ENCODE data around the gene PSMG4.

Gene PSMG4

GRCh38 chr6:3310051-3310448, 51.3 kb downstream of the PSMG4 start:
- DNase-seq (ENCODE audit: insufficient read length, low spot score) (no peak), FAIRE-seq (no peak)
- TF ChIP-seq SPI1 (IDR thresholded peaks at IDR 0.05; ENCODE audit: low read depth, low read length) (no peak), POU2F2 (IDR thresholded peaks at IDR 0.05; ENCODE audit: low read depth, low read length) (no peak), POLR2AphosphoS5 (IDR thresholded peaks at IDR 0.05; ENCODE audit: low read depth, low read length) (no peak), PAX5 (IDR thresholded peaks at IDR 0.05; ENCODE audit: insufficient read depth, low read length, severe bottlenecking) (no peak), TAF1 (IDR thresholded peaks at IDR 0.05; ENCODE audit: low read depth, low read length) (no peak), POLR2A (IDR thresholded peaks at IDR 0.05; ENCODE audit: low read depth, low read length) (no peak)

- no peak for FAIRE-seq
- DNase-seq (ENCODE audit: insufficient read length, low spot score): no peak
- TF ChIP-seq TAF1 (IDR thresholded peaks at IDR 0.05; ENCODE audit: low read depth, low read length): no peak
- no peak for TF ChIP-seq POU2F2 (IDR thresholded peaks at IDR 0.05; ENCODE audit: low read depth, low read length)
- no peak for TF ChIP-seq SPI1 (IDR thresholded peaks at IDR 0.05; ENCODE audit: low read depth, low read length)
- TF ChIP-seq POLR2AphosphoS5 (IDR thresholded peaks at IDR 0.05; ENCODE audit: low read depth, low read length): no peak
- TF ChIP-seq POLR2A (IDR thresholded peaks at IDR 0.05; ENCODE audit: low read depth, low read length): no peak
- TF ChIP-seq PAX5 (IDR thresholded peaks at IDR 0.05; ENCODE audit: insufficient read depth, low read length, severe bottlenecking): no peak
Observed at GRCh38 chr6:3310703-3311102, 52.0 kb downstream of the PSMG4 start.

- no peak for DNase-seq (ENCODE audit: insufficient read length, low spot score)
- TF ChIP-seq POLR2AphosphoS5 (IDR thresholded peaks at IDR 0.05; ENCODE audit: low read depth, low read length) (no peak), POU2F2 (IDR thresholded peaks at IDR 0.05; ENCODE audit: low read depth, low read length) (no peak), TAF1 (IDR thresholded peaks at IDR 0.05; ENCODE audit: low read depth, low read length) (no peak), POLR2A (IDR thresholded peaks at IDR 0.05; ENCODE audit: low read depth, low read length) (no peak), PAX5 (IDR thresholded peaks at IDR 0.05; ENCODE audit: insufficient read depth, low read length, severe bottlenecking) (no peak), SPI1 (IDR thresholded peaks at IDR 0.05; ENCODE audit: low read depth, low read length) (no peak)
- FAIRE-seq: no peak
Observed at GRCh38 chr6:3311826-3312225, 53.1 kb downstream of the PSMG4 start.

GRCh38 chr6:3312604-3313231, 54.0 kb downstream of the PSMG4 start:
- DNase-seq (ENCODE audit: insufficient read length, low spot score) (no peak), FAIRE-seq (no peak)
- TF ChIP-seq POLR2AphosphoS5 (IDR thresholded peaks at IDR 0.05; ENCODE audit: low read depth, low read length) (no peak), SPI1 (IDR thresholded peaks at IDR 0.05; ENCODE audit: low read depth, low read length) (no peak)

- TF ChIP-seq SPI1 (IDR thresholded peaks at IDR 0.05; ENCODE audit: low read depth, low read length): no peak
- TF ChIP-seq POLR2A (IDR thresholded peaks at IDR 0.05; ENCODE audit: low read depth, low read length): no peak
- TF ChIP-seq PAX5 (IDR thresholded peaks at IDR 0.05; ENCODE audit: insufficient read depth, low read length, severe bottlenecking): no peak
- TF ChIP-seq TAF1 (IDR thresholded peaks at IDR 0.05; ENCODE audit: low read depth, low read length): no peak
- no peak for TF ChIP-seq POU2F2 (IDR thresholded peaks at IDR 0.05; ENCODE audit: low read depth, low read length)
- TF ChIP-seq POLR2AphosphoS5 (IDR thresholded peaks at IDR 0.05; ENCODE audit: low read depth, low read length): no peak
- DNase-seq (ENCODE audit: insufficient read length, low spot score) (no peak), FAIRE-seq (no peak)
Observed at GRCh38 chr6:3314176-3314575, 55.4 kb downstream of the PSMG4 start.

GRCh38 chr6:3314621-3315467, 56.1 kb downstream of the PSMG4 start:
- no peak for DNase-seq (ENCODE audit: insufficient read length, low spot score)
- no peak for TF ChIP-seq SPI1 (IDR thresholded peaks at IDR 0.05; ENCODE audit: low read depth, low read length)
- no peak for TF ChIP-seq POLR2AphosphoS5 (IDR thresholded peaks at IDR 0.05; ENCODE audit: low read depth, low read length)
- no peak for TF ChIP-seq PAX5 (IDR thresholded peaks at IDR 0.05; ENCODE audit: insufficient read depth, low read length, severe bottlenecking)
- TF ChIP-seq POU2F2 (IDR thresholded peaks at IDR 0.05; ENCODE audit: low read depth, low read length): no peak
- no peak for TF ChIP-seq POLR2A (IDR thresholded peaks at IDR 0.05; ENCODE audit: low read depth, low read length)
- TF ChIP-seq TAF1 (IDR thresholded peaks at IDR 0.05; ENCODE audit: low read depth, low read length): no peak
- FAIRE-seq: no peak

GRCh38 chr6:3315841-3316240, 57.1 kb downstream of the PSMG4 start:
- TF ChIP-seq POLR2AphosphoS5 (IDR thresholded peaks at IDR 0.05; ENCODE audit: low read depth, low read length): no peak
- no peak for TF ChIP-seq PAX5 (IDR thresholded peaks at IDR 0.05; ENCODE audit: insufficient read depth, low read length, severe bottlenecking)
- TF ChIP-seq SPI1 (IDR thresholded peaks at IDR 0.05; ENCODE audit: low read depth, low read length): no peak
- no peak for TF ChIP-seq TAF1 (IDR thresholded peaks at IDR 0.05; ENCODE audit: low read depth, low read length)
- TF ChIP-seq POLR2A (IDR thresholded peaks at IDR 0.05; ENCODE audit: low read depth, low read length): no peak
- TF ChIP-seq POU2F2 (IDR thresholded peaks at IDR 0.05; ENCODE audit: low read depth, low read length): no peak
- DNase-seq (ENCODE audit: insufficient read length, low spot score): no peak
- FAIRE-seq: no peak

GRCh38 chr6:3316331-3316730, 57.6 kb downstream of the PSMG4 start:
- no peak for TF ChIP-seq PAX5 (IDR thresholded peaks at IDR 0.05; ENCODE audit: insufficient read depth, low read length, severe bottlenecking)
- no peak for FAIRE-seq
- DNase-seq (ENCODE audit: insufficient read length, low spot score): no peak

GRCh38 chr6:3316818-3317217, 58.1 kb downstream of the PSMG4 start:
- TF ChIP-seq PAX5 (IDR thresholded peaks at IDR 0.05; ENCODE audit: insufficient read depth, low read length, severe bottlenecking) (no peak), POU2F2 (IDR thresholded peaks at IDR 0.05; ENCODE audit: low read depth, low read length) (no peak), POLR2A (IDR thresholded peaks at IDR 0.05; ENCODE audit: low read depth, low read length) (no peak), POLR2AphosphoS5 (IDR thresholded peaks at IDR 0.05; ENCODE audit: low read depth, low read length) (no peak), TAF1 (IDR thresholded peaks at IDR 0.05; ENCODE audit: low read depth, low read length) (no peak), SPI1 (IDR thresholded peaks at IDR 0.05; ENCODE audit: low read depth, low read length) (no peak)
- FAIRE-seq: no peak
- DNase-seq (ENCODE audit: insufficient read length, low spot score): no peak
